Lower lobe of right lung (tissue), 2 donors: ENCODE measurements around the gene POU4F1. TPM values are rescaled to one million over a fixed set of nuclear protein-coding genes. Genes with fewer than 3 reads are reported as not detected.
A peak's percentile ranks its signal among the peaks of the same experiment; 100 is the strongest.
"Not testable (repeated sequence)": the region's sequence is repeated elsewhere in the genome, so short reads cannot be mapped to it uniquely, and the experiment has no call there.

Experiments used
- ATAC-seq, 2 donors: fragments of 200-7000 bp; cut with Tn5 transposase; one replicate each; pipeline ENCODE4 v1.9.1; 2020 to 2022; ENCODE audit warnings: mild to moderate bottlenecking in 2 of 2, moderate library complexity in 2 of 2
- DNase-seq: peaks from one replicate; pipeline ENCODE4 v3.0.0-alpha.2; 2020
- H3K27ac ChIP-seq: fragments of 200-600 bp; one replicate; pipeline ENCODE4 v1.8.0; 2022
- H3K27me3 ChIP-seq: fragments of 200-600 bp; one replicate; pipeline ENCODE4 v1.8.0; 2022; ENCODE audit warnings: low read depth
- H3K36me3 ChIP-seq: fragments of 200-600 bp; one replicate; pipeline ENCODE4 v1.8.0; 2022; ENCODE audit warnings: mild to moderate bottlenecking
- H3K4me1 ChIP-seq: fragments of 200-600 bp; one replicate; pipeline ENCODE4 v1.8.0; 2022
- H3K4me3 ChIP-seq: fragments of 200-600 bp; one replicate; pipeline ENCODE4 v1.8.0; 2022; ENCODE audit warnings: mild to moderate bottlenecking
- H3K9me3 ChIP-seq: fragments of 200-600 bp; one replicate; pipeline ENCODE4 v1.8.0; 2022
- CTCF ChIP-seq: fragments of 200-600 bp; IDR thresholded peaks from one replicate; pipeline ENCODE4 v1.8.0; 2022; ENCODE audit warnings: antibody characterized with exemption, mild to moderate bottlenecking
- intact Hi-C: fragments of 100-400 bp; cut with DNase I; formaldehyde crosslinking; loops from one replicate; pipeline ENCODE4 v1.11.0; 2022
- long read RNA-seq: library from polyadenylated mRNA; unstranded; transcript quantifications from one replicate; pipeline ENCODE4 v2.0.0, GENCODE V29; 2021
- total RNA-seq: library from RNA; stranded (reverse); fragmentation: NEBNext Ultra II Directional; extraction: Animal tissue kit (Norgen Biotek cat#: 25700); gene quantifications from one replicate; pipeline ENCODE4 v1.2.1, GENCODE V29; 2021
- donor health status: DM: no; HTN: yes; CAD: no; lungs with severe emphysema.

POU4F1 gene, protein sequence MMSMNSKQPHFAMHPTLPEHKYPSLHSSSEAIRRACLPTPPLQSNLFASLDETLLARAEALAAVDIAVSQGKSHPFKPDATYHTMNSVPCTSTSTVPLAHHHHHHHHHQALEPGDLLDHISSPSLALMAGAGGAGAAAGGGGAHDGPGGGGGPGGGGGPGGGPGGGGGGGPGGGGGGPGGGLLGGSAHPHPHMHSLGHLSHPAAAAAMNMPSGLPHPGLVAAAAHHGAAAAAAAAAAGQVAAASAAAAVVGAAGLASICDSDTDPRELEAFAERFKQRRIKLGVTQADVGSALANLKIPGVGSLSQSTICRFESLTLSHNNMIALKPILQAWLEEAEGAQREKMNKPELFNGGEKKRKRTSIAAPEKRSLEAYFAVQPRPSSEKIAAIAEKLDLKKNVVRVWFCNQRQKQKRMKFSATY
- not detected for total RNA-seq
- long read RNA-seq: 0 reads

GRCh38 chr13:78603240-78603957 is at the start of gene POU4F1:
Gene POU4F1 (minus strand): TSS chr13:78603552. CDS start chr13:78603326, 226 bp downstream.
- Histone ChIP-seq H3K27me3 (peaks cover 93% of the 10 kb centered on the region), H3K4me3 (peak within 1 kb of the TSS; percentile 43), H3K36me3 (no peaks in the 10 kb centered on the region), H3K4me1 (peaks cover 33% of the 10 kb centered on the region), H3K9me3 (no peaks in the 10 kb centered on the region), H3K27ac (no peak within 1 kb of the TSS)
- intact Hi-C loops: no loop called here
- peak; percentile 55 for DNase-seq
- TF ChIP-seq CTCF: no peak
- peak; percentile 7 to 46 for ATAC-seq

- H3K4me1 ChIP-seq: peaks cover 22% of the 10 kb centered on the region
- no peak overlapping the region for H3K27ac ChIP-seq
- ATAC-seq: no peak
- DNase-seq: no peak
- H3K36me3 ChIP-seq: no peaks in the 10 kb centered on the region
- H3K4me3 ChIP-seq: no peak overlapping the region
- intact Hi-C loops: no loop called here
- H3K9me3 ChIP-seq: no peaks in the 10 kb centered on the region
- no peaks in the 10 kb centered on the region for H3K27me3 ChIP-seq
- TF ChIP-seq CTCF: no peak
Observed at GRCh38 chr13:78652651-78653050, 49.3 kb upstream of the POU4F1 start.

DNA sequence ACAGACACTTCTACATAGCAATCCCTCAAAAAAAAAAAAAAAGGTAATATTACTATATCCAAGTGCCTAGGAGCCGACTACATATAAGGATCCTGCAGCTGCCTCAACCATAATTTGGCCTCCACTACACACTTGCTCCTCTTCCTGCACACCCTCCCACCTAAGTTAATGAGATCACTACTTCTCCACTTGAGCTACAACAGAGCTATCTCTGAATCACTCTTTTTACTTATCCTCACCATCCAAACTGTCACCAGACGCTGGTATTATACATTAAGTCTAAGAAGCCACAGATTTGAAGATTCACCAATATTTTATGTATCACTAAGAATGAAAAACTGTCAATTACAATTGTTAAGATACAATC is 47.3 kb upstream of the POU4F1 start:
- intact Hi-C loops: no loop called here
- no peak for DNase-seq
- Histone ChIP-seq H3K36me3 (no peaks in the 10 kb centered on the region), H3K4me1 (peaks cover 28% of the 10 kb centered on the region), H3K27ac (no peak overlapping the region), H3K27me3 (no peaks in the 10 kb centered on the region), H3K9me3 (no peaks in the 10 kb centered on the region), H3K4me3 (no peak overlapping the region)
- no peak for TF ChIP-seq CTCF
- no peak for ATAC-seq

DNA sequence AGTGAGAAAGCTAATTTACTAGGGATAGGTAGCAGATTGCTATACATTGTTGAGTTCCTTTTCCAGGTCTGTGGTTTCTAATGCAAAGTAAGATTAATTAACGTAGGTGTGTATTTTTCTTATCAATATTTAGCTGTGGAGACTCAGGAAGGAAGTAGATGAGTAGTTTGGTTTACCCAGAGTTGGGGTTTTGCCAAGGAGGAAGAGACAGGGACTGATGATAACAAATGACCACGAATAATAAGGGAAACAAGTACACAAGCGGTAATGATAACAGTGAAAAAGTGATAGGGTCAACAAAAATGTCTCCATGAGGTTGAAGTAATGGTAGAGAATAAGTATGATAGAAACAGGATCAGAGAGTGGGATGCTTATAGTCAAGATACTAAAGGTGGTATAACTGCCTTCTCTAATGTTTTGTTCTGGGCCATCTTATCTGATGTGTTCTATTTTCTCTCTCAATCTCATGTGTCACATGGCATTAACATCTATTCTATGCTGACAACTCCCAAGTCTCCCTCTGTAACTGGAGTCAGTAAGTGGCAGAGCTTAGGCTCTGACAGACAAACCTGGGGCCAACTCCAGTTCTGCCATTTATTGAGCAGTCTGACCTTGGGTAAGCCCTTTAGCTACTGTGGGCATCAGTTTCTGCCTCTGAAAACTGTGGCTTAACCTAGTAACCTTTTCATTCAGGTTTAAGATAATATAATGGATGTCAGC is 46.8 kb upstream of the POU4F1 start:
- intact Hi-C loops: no loop called here
- ATAC-seq: no peak
- no peak for TF ChIP-seq CTCF
- no peaks in the 10 kb centered on the region for H3K27me3 ChIP-seq
- no peaks in the 10 kb centered on the region for H3K36me3 ChIP-seq
- no peak for DNase-seq
- no peak overlapping the region for H3K27ac ChIP-seq
- H3K9me3 ChIP-seq: no peaks in the 10 kb centered on the region
- H3K4me1 ChIP-seq: peaks cover 28% of the 10 kb centered on the region
- H3K4me3 ChIP-seq: no peak overlapping the region

DNA sequence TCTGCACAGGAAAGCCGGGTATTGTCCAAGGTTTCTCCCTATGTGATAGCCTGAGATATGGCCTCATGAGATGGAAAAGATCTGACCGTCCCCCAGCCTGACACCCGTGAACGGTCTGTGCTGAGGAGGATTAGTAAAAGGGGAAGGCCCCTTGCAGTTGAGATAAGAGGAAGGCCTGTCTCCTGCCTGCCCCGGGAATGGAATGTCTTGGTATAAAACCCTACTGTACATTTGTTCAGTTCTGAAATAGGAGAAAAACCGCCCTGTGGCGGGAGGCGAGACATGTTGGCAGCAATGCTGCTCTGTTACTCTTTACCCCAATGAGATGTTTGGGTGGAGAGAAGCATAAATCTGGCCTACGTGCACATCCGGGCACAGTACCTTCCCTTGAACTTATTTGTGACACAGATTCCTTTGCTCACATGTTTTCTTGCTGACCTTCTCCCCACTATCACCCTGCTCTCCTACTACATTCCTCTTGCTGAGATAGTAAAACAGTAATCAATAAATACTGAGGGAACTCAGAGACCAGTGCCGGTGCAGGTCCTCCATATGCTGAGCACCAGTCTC is 43.8 kb upstream of the POU4F1 start:
- H3K4me1 ChIP-seq: peaks cover 28% of the 10 kb centered on the region
- H3K9me3 ChIP-seq, H3K36me3 ChIP-seq, ATAC-seq, H3K27me3 ChIP-seq, H3K4me3 ChIP-seq, intact Hi-C loops, DNase-seq, H3K27ac ChIP-seq: not testable (repeated sequence)
